WI38 (cell line): ENCODE data around the gene LSM12.
A peak's percentile ranks its signal among the peaks of the same experiment; 100 is the strongest.

ENCODE experiments used
- H3K4me3 ChIP-seq: 2 replicates; pipeline ENCODE4 v1.5.1; 2011; ENCODE audit warnings: low read depth, mild to moderate bottlenecking, control low read depth, low read length
- TF ChIP-seq, protein P1 (sequence below): IDR thresholded peaks from 2 replicates; pipeline ENCODE4 v1.5.1; 2012; ENCODE audit warnings: low read depth, mild to moderate bottlenecking, control low read depth, low read length

LSM12 gene

GRCh38 chr17:44014437-44015172, 51.9 kb downstream of the LSM12 start, which contains the start of gene TMEM101:
Gene TMEM101, minus strand, starts transcription at chr17:44014963. Its CDS starts 11 bp downstream, at chr17:44014952.
- TF ChIP-seq, protein P1, sequence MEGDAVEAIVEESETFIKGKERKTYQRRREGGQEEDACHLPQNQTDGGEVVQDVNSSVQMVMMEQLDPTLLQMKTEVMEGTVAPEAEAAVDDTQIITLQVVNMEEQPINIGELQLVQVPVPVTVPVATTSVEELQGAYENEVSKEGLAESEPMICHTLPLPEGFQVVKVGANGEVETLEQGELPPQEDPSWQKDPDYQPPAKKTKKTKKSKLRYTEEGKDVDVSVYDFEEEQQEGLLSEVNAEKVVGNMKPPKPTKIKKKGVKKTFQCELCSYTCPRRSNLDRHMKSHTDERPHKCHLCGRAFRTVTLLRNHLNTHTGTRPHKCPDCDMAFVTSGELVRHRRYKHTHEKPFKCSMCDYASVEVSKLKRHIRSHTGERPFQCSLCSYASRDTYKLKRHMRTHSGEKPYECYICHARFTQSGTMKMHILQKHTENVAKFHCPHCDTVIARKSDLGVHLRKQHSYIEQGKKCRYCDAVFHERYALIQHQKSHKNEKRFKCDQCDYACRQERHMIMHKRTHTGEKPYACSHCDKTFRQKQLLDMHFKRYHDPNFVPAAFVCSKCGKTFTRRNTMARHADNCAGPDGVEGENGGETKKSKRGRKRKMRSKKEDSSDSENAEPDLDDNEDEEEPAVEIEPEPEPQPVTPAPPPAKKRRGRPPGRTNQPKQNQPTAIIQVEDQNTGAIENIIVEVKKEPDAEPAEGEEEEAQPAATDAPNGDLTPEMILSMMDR, result no peak
- peak within 1 kb of the TSS; percentile 98 for H3K4me3 ChIP-seq

DNA sequence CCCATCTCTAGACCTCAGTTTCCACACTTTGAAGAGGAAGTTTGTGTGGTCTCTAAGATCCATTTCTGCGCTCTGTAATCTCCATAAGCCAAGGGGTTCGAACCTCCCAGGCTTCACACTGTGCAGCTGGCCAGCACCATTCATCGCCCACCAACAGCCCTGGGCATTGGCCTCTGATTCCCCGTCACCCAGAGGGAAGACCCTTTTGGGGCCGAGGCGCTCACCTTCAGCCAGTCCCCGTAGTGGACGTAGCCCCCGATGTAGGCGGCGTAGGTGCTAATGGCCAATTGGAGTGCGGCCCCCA, 52.4 kb downstream of the LSM12 start:
- peak overlapping the region; percentile 98 for H3K4me3 ChIP-seq
- TF ChIP-seq, protein P1, result no peak

GRCh38 chr17:44012874-44013273, 53.6 kb downstream of the LSM12 start:
- H3K4me3 ChIP-seq, result no peak overlapping the region
- TF ChIP-seq, protein P1, result no peak

DNA sequence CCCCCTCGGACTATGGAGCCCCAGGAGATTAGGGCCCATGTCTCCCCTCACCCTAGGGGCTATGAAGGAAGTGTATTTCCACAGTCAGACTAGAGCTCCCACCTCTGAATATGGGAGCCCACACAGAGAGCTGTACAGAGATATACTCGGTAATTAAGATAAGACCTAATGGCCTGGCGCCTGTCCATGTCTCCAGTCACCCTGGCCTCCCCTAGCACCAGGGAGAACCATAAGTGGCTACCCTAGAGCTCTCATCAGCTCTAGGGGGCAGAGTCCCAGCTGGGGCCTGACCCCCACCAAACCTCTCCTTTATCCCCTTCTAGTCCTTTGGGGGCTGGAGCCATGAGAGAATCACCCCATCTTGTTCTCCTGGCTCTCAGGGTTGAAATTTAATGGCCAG, 54.1 kb downstream of the LSM12 start:
- TF ChIP-seq, protein P1, result no peak
- H3K4me3 ChIP-seq, result no peak overlapping the region

- TF ChIP-seq, protein P1, result no peak
- H3K4me3 ChIP-seq, result no peak overlapping the region
These were observed 54.6 kb downstream of the LSM12 start for GRCh38 chr17:44011876-44012275.

GRCh38 chr17:44010966-44011647, 55.4 kb downstream of the LSM12 start:
- TF ChIP-seq, protein P1, result no peak
- H3K4me3 ChIP-seq, result no peak overlapping the region

DNA sequence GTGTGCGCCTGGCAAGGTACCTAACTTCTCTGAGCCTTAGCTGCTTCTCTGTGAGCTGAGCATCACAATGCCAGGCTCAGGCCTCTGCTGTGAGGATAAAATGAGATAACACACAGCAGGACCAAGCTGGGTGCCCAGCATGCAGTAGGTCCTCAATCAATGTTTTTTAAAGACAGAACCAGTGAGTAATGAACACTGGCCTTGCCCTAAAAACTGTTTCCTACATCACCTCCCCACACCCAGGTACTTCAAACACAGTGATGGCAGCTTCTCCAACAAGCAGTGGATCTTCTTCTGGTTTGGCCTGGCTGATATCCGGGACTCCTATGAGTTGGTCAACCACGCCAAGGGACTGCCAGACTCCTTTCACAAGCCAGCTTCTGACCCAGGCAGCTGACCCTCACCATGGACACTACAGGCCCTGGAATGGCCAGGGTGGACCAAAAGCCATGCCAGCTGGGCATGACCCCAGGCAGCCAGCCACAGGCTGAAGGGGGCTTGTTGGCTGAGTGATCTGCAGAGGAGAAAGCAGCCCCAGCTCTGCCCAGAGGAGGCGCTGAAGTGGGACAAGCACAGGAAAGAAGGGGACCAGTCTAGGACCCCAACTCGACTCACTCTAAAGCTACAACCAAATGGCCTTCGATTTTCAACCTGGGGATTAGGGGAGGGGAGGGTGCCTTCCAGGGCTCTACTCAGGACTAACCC, 58.1 kb downstream of the LSM12 start:
- H3K4me3 ChIP-seq, result peak overlapping the region; percentile 72
- TF ChIP-seq, protein P1, result no peak
